Measurements from ENCODE around the gene CFAP61. TPM values are rescaled to one million over a fixed set of nuclear protein-coding genes. Genes with fewer than 3 reads are reported as not detected.

Gene CFAP61
- total RNA-seq, 1 donor from 2014 or later: 8.6 TPM

DNA sequence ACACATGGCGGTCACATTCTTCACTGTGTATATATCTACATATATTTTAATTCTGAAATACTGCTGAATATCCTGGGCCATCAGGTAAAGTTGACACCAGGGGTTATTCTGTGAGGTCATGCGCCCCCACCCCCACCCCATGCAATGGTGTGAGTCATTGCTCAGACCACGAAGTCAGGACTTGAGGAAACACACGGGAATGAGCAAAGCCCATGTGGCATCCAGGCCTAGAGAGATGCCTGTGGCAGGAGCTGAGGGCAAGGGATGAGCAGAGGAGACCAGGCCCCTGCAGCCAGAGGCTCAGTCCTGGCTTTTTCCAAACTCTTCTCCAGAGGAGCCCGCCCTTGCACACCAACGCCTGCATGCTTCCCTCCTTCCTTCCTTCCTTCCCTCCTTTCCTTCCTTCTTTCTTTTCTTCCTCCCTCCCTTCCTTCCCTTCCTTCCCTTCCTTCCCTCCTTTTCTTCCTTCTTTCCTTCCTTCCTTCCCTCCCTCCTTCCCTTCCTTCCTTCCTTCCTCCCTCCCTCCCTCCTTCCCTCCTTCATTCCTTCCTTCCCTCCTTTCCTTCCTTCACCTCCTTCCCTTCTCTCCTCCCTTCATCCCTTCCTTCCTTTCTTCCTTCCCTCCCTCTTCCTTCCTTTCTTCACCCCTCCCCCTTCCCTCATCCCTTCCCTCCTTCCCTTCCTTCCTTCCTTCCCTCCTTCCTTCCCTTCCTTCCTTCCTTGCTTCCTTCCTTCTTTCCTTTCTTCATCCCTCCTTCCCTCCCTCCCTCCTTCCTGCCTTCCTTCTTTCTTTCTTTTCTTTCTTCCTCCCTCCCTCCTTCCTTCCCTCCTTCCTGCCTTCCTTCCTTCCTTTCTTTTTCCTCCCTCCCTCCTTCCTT is 243.5 kb downstream of the CFAP61 start:
- ATAC-seq (no peak), DNase-seq (no peak)
- TF ChIP-seq, protein P1, sequence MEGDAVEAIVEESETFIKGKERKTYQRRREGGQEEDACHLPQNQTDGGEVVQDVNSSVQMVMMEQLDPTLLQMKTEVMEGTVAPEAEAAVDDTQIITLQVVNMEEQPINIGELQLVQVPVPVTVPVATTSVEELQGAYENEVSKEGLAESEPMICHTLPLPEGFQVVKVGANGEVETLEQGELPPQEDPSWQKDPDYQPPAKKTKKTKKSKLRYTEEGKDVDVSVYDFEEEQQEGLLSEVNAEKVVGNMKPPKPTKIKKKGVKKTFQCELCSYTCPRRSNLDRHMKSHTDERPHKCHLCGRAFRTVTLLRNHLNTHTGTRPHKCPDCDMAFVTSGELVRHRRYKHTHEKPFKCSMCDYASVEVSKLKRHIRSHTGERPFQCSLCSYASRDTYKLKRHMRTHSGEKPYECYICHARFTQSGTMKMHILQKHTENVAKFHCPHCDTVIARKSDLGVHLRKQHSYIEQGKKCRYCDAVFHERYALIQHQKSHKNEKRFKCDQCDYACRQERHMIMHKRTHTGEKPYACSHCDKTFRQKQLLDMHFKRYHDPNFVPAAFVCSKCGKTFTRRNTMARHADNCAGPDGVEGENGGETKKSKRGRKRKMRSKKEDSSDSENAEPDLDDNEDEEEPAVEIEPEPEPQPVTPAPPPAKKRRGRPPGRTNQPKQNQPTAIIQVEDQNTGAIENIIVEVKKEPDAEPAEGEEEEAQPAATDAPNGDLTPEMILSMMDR (IDR thresholded peaks at IDR 0.05): no peak
- H3K4me3 ChIP-seq: no peak overlapping the region
- intact Hi-C loops (cut with DNase I): no loop called here
- no peaks in the 10 kb centered on the region for H3K4me1 ChIP-seq
- H3K36me3 ChIP-seq: no peaks in the 10 kb centered on the region
- H3K27me3 ChIP-seq (ENCODE audit: low read depth): no peaks in the 10 kb centered on the region
- no peaks in the 10 kb centered on the region for H3K9me3 ChIP-seq
- H3K27ac ChIP-seq: no peak overlapping the region

DNA sequence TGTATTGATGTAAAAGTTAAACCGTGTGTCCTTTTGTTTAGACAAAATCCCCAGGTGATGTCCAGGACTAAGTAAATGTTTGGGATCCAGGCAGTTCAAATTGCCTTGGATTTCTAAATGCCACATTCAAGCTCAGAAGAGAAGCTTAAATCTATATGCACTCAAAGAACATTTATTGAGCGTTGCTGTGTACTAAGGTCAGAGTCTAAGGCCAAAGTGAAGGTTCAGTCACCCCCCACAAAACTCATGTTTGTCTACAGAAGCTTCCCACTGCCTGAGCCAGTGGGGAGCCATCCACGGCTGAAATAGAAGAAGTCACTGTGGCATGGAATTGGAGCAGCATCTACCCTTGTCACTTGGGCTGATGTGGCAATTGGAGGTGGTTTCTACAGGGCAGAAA is 244.8 kb downstream of the CFAP61 start:
- TF ChIP-seq, protein P1 (IDR thresholded peaks at IDR 0.05): no peak
- Histone ChIP-seq H3K4me1 (no peaks in the 10 kb centered on the region), H3K27ac (no peak overlapping the region), H3K36me3 (no peaks in the 10 kb centered on the region), H3K4me3 (no peak overlapping the region), H3K27me3 (ENCODE audit: low read depth) (no peaks in the 10 kb centered on the region), H3K9me3 (no peaks in the 10 kb centered on the region)
- intact Hi-C loops (cut with DNase I): no loop called here
- no peak for ATAC-seq
- no peak for DNase-seq

DNA sequence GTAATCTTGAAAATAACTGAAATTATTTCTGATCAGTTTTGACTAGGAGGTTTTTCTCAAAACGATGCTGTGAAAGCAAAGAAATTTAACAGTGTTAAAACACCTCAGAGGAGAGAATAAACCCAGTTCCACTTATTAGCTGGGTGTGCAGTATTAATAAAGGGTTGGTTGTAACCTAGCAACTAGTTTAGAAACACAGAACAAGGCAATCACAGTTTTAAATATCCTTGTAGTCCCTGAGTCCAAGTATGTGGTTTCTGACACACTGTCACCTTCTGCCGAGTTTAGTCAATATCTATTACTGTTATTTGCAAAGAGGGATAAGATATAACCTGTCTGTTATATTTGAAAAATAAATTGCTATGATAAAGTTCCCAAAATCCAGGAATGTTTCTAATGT is 245.4 kb downstream of the CFAP61 start:
- Histone ChIP-seq H3K4me1 (no peaks in the 10 kb centered on the region), H3K4me3 (no peak overlapping the region), H3K36me3 (no peaks in the 10 kb centered on the region), H3K9me3 (no peaks in the 10 kb centered on the region), H3K27me3 (ENCODE audit: low read depth) (no peaks in the 10 kb centered on the region), H3K27ac (no peak overlapping the region)
- TF ChIP-seq, protein P1 (IDR thresholded peaks at IDR 0.05): no peak
- intact Hi-C loops (cut with DNase I): no loop called here
- ATAC-seq (no peak), DNase-seq (no peak)

DNA sequence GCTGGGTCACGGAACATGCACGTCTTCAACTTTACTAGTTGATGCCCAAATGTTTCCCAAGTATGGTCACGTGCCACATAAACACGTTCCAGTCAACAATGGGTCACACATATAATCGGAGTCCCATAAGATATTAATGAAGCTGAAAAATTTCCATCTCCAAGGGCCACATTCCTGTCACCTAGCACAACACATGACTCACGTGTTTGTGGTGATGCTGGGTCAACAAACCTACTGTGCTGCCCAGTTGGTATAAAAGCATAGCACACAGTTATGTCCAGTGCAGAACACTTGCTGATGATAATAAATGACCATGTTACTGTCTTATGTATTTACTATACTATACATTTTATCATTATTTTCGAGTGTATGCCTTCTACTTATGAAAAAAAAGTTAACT is 247.6 kb downstream of the CFAP61 start:
- ATAC-seq: no peak
- no peak for DNase-seq
- Histone ChIP-seq H3K9me3 (no peaks in the 10 kb centered on the region), H3K4me1 (no peaks in the 10 kb centered on the region), H3K27me3 (ENCODE audit: low read depth) (no peaks in the 10 kb centered on the region), H3K27ac (no peak overlapping the region), H3K36me3 (no peaks in the 10 kb centered on the region), H3K4me3 (no peak overlapping the region)
- TF ChIP-seq, protein P1 (IDR thresholded peaks at IDR 0.05): no peak
- intact Hi-C loops (cut with DNase I): no loop called here

DNA sequence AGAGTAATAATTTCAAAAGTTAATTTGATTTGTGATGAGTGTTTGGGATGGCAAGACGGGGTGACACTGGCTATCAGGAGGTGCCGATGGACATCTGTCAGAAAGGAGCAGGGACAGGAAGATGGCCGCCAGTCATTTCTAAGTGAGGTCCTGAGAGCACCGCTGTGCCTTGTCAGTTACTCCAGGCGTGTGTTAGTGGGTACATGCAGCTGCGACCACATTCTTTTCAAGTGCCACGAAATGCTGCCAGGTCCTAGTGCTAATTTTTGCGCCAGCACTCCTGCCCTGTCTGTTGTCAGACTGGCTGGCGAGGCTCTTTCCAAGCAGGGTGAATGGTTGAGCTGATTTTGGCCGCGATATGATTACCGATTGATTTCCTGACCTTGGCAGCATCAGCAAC is 251.0 kb downstream of the CFAP61 start:
- DNase-seq: no peak
- intact Hi-C loops (cut with DNase I): no loop called here
- no peaks in the 10 kb centered on the region for H3K27me3 ChIP-seq (ENCODE audit: low read depth)
- no peak overlapping the region for H3K27ac ChIP-seq
- H3K4me1 ChIP-seq: no peaks in the 10 kb centered on the region
- TF ChIP-seq, protein P1 (IDR thresholded peaks at IDR 0.05): no peak
- no peak for ATAC-seq
- H3K36me3 ChIP-seq: no peaks in the 10 kb centered on the region
- H3K4me3 ChIP-seq: no peak overlapping the region
- H3K9me3 ChIP-seq: no peaks in the 10 kb centered on the region

All from lower lobe of right lung (tissue), 2 donors.